IMR-90 (cell line): Measurements from ENCODE around the gene ALOX15B. TPM values are rescaled to one million over a fixed set of nuclear protein-coding genes. Genes with fewer than 3 reads are reported as not detected.

ENCODE experiments used
- ATAC-seq: fragments of 200-7000 bp; cut with Tn5 transposase; 2 replicates; pipeline ENCODE4 v1.9.1; 2020; ENCODE audit warnings: low read depth, mild to moderate bottlenecking, moderate library complexity
- BruUV-seq: library from RNA; stranded (reverse); fragments of 400-500 nt; replicated peaks from 2 replicates; lab custom pipeline; 2021; lab: Mats Ljungman, UMichigan
- CTCF ChIA-PET: fragments of 300-600 bp; formaldehyde crosslinking; extraction: SDS; loops from one replicate; lab custom pipeline; 2021; ENCODE audit warnings: antibody characterized with exemption; lab: Yijun Ruan, JAX
- POLR2A ChIA-PET: fragments of 300-600 bp; sonication (Branson Sonifier 250); formaldehyde crosslinking; loops from one replicate; lab custom pipeline; 2022; ENCODE audit warnings: antibody characterized with exemption; ENCODE audit not compliant: unreplicated experiment; lab: Charles Lee
- DNase-seq: peaks from one replicate; pipeline ENCODE4 v3.0.0; 2013
- H2AFZ ChIP-seq: replicated peaks from 2 replicates; pipeline ENCODE3; 2013; ENCODE audit warnings: low read length, mild to moderate bottlenecking; ENCODE audit not compliant: poor library complexity
- H2AK5ac ChIP-seq: 2 replicates; pipeline ENCODE4 v1.6.1; 2013; ENCODE audit warnings: low read depth, low read length, inconsistent platforms
- H2AK9ac ChIP-seq: replicated peaks from 2 replicates; pipeline ENCODE3; 2013; ENCODE audit warnings: mild to moderate bottlenecking, low read depth, low read length, moderate library complexity; ENCODE audit not compliant: poor library complexity
- H2BK120ac ChIP-seq: 2 replicates; pipeline ENCODE4 v1.6.1; 2013; ENCODE audit warnings: low read depth, low read length, inconsistent platforms
- H2BK15ac ChIP-seq: 3 replicates; pipeline ENCODE4 v1.6.1; 2013; ENCODE audit warnings: low read depth, low read length, inconsistent platforms
- H2BK20ac ChIP-seq: 2 replicates; pipeline ENCODE4 v1.6.1; 2013; ENCODE audit warnings: low read depth, mild to moderate bottlenecking, inconsistent platforms, low read length, moderate library complexity
- H2BK5ac ChIP-seq: 2 replicates; pipeline ENCODE4 v1.6.1; 2013; ENCODE audit warnings: mild to moderate bottlenecking, low read depth, low read length, inconsistent platforms; ENCODE audit not compliant: poor library complexity, severe bottlenecking
- H3K14ac ChIP-seq: replicated peaks from 2 replicates; pipeline ENCODE4 v1.6.1; 2013; ENCODE audit warnings: low read depth, low read length, inconsistent platforms
- H3K18ac ChIP-seq: 2 replicates; pipeline ENCODE4 v1.6.1; 2013; ENCODE audit warnings: low read depth, low read length, control low read depth
- H3K23ac ChIP-seq: 2 replicates; pipeline ENCODE4 v1.6.1; 2013; ENCODE audit warnings: low read depth, low read length, inconsistent platforms
- H3K27ac ChIP-seq: 2 replicates; pipeline ENCODE4 v1.5.1; 2013; ENCODE audit warnings: mild to moderate bottlenecking, control low read depth, low read length; ENCODE audit not compliant: insufficient read depth
- H3K27me3 ChIP-seq: 2 replicates; pipeline ENCODE4 v1.6.1; 2013; ENCODE audit warnings: low read length; ENCODE audit not compliant: control insufficient read depth, insufficient read depth
- H3K36me3 ChIP-seq: 2 replicates; pipeline ENCODE4 v1.6.1; 2013; ENCODE audit warnings: low read length, mixed read lengths; ENCODE audit not compliant: control insufficient read depth, insufficient read depth
- H3K4ac ChIP-seq: 2 replicates; pipeline ENCODE4 v1.6.1; 2013; ENCODE audit warnings: low read depth, low read length, inconsistent platforms
- H3K4me1 ChIP-seq: 2 replicates; pipeline ENCODE4 v1.6.1; 2013; ENCODE audit warnings: low read length, mixed read lengths; ENCODE audit not compliant: control insufficient read depth, insufficient read depth
- H3K4me2 ChIP-seq: 2 replicates; pipeline ENCODE4 v1.6.1; 2013; ENCODE audit warnings: low read depth, mild to moderate bottlenecking, control low read depth, low read length, moderate library complexity
- H3K4me3 ChIP-seq: 2 replicates; pipeline ENCODE4 v1.5.1; 2013; ENCODE audit warnings: low read depth, mild to moderate bottlenecking, control low read depth, low read length, moderate library complexity; ENCODE audit not compliant: insufficient read depth
- H3K56ac ChIP-seq: 2 replicates; pipeline ENCODE4 v1.6.1; 2013; ENCODE audit warnings: low read length, inconsistent platforms; ENCODE audit not compliant: insufficient read depth; ENCODE audit errors: extremely low read depth
- H3K79me1 ChIP-seq, 2 experiments: 2 replicates each; pipeline ENCODE4 v1.6.1; 2013; ENCODE audit warnings: low read length in 2 of 2, inconsistent platforms in 1 of 2, low read depth in 1 of 2
- H3K9ac ChIP-seq: 2 replicates; pipeline ENCODE4 v1.6.1; 2013; ENCODE audit warnings: low read depth, low read length, control low read depth
- H3K9me1 ChIP-seq: 2 replicates; pipeline ENCODE4 v1.6.1; 2013; ENCODE audit warnings: low read length, inconsistent platforms; ENCODE audit not compliant: insufficient read depth
- H3K9me3 ChIP-seq: 2 replicates; pipeline ENCODE4 v1.6.1; 2013; ENCODE audit warnings: low read length; ENCODE audit not compliant: control insufficient read depth, insufficient read depth
- H4K20me1 ChIP-seq: 2 replicates; pipeline ENCODE4 v1.6.1; 2013; ENCODE audit warnings: low read length, inconsistent platforms; ENCODE audit not compliant: insufficient read depth
- H4K5ac ChIP-seq: 2 replicates; pipeline ENCODE4 v1.6.1; 2013; ENCODE audit warnings: mild to moderate bottlenecking, low read depth, low read length, control low read depth
- H4K8ac ChIP-seq, 2 experiments: 2 replicates each; pipeline ENCODE4 v1.6.1; 2013; ENCODE audit warnings: low read depth in 2 of 2, low read length in 2 of 2, control low read depth in 1 of 2, inconsistent platforms in 1 of 2
- H4K91ac ChIP-seq: 2 replicates; pipeline ENCODE4 v1.6.1; 2013; ENCODE audit warnings: low read depth, low read length, inconsistent platforms; ENCODE audit not compliant: insufficient read depth
- BHLHE40 ChIP-seq: fragments of 150-350 bp; IDR thresholded peaks from 2 replicates; pipeline ENCODE4 v1.6.1; 2016; ENCODE audit warnings: mild to moderate bottlenecking, low read depth, low read length
- CEBPB ChIP-seq: IDR thresholded peaks from 2 replicates; pipeline ENCODE4 v1.6.1; 2012; ENCODE audit warnings: low read depth, low read length, improper control_type of control experiment
- CHD1 ChIP-seq: IDR thresholded peaks from 2 replicates; pipeline ENCODE4 v1.6.1; 2012; ENCODE audit warnings: low read depth, low read length, improper control_type of control experiment
- CTCF ChIP-seq: conservative IDR thresholded peaks from 2 replicates; pipeline ENCODE4 v1.5.1; 2012; ENCODE audit warnings: mild to moderate bottlenecking, low read depth, low read length, improper control_type of control experiment
- ELK1 ChIP-seq: fragments of 150-350 bp; IDR thresholded peaks from 2 replicates; pipeline ENCODE4 v1.6.1; 2016; ENCODE audit warnings: low read depth, mild to moderate bottlenecking, low read length, moderate library complexity, borderline replicate concordance
- FOS ChIP-seq: fragments of 150-350 bp; IDR thresholded peaks from 2 replicates; pipeline ENCODE4 v1.6.1; 2016; ENCODE audit warnings: low read depth, low read length
- MAFK ChIP-seq: IDR thresholded peaks from 2 replicates; pipeline ENCODE4 v1.6.1; 2012; ENCODE audit warnings: low read depth, low read length, improper control_type of control experiment
- MAZ ChIP-seq: IDR thresholded peaks from 2 replicates; pipeline ENCODE4 v1.6.1; 2012; ENCODE audit warnings: low read depth, mild to moderate bottlenecking, low read length, improper control_type of control experiment, moderate library complexity, borderline replicate concordance
- MXI1 ChIP-seq: IDR thresholded peaks from 2 replicates; pipeline ENCODE4 v1.6.1; 2012; ENCODE audit warnings: low read depth, mild to moderate bottlenecking, low read length, moderate library complexity, borderline replicate concordance
- NFE2L2 ChIP-seq: fragments of 150-350 bp; IDR thresholded peaks from 2 replicates; pipeline ENCODE4 v1.6.1; 2016; ENCODE audit warnings: low read depth, mild to moderate bottlenecking, low read length
- POLR2A ChIP-seq: IDR thresholded peaks from 2 replicates; pipeline ENCODE4 v1.6.1; 2012; ENCODE audit warnings: mild to moderate bottlenecking, low read depth, low read length
- RAD21 ChIP-seq: IDR thresholded peaks from 2 replicates; pipeline ENCODE4 v1.6.1; 2012; ENCODE audit warnings: low read length, improper control_type of control experiment
- RFX5 ChIP-seq: IDR thresholded peaks from 2 replicates; pipeline ENCODE4 v1.8.0; 2012; ENCODE audit warnings: low read depth, mild to moderate bottlenecking, low read length, moderate library complexity
- SMC3 ChIP-seq: fragments of 150-350 bp; IDR thresholded peaks from 2 replicates; pipeline ENCODE4 v1.6.1; 2016; ENCODE audit warnings: low read depth, mild to moderate bottlenecking, antibody characterized with exemption, low read length, moderate library complexity
- WGBS, 2 experiments: methylation state at CpG; one replicate each; pipeline versions ENCODE4 v1.1.5 to v1.1.7; 2013; ENCODE audit warnings: missing lambda C conversion rate in 2 of 2; ENCODE audit not compliant: insufficient read length in 1 of 2; ENCODE audit errors: extremely low coverage in 2 of 2; 5-methylcytosine and 5-hydroxymethylcytosine counted together
- dilution Hi-C: fragments of 300-500 bp; cut with HindIII; formaldehyde crosslinking; loops from one replicate; pipeline ENCODE4 v1.14.3; 2018; ENCODE audit warnings: low sequenced_read_pairs; ENCODE audit not compliant: unreplicated experiment
- in situ Hi-C: fragments of 300-500 bp; cut with MboI; formaldehyde crosslinking; loops from 3 replicates; pipeline ENCODE4 v1.14.3; 2019; ENCODE audit warnings: low sequenced_read_pairs, inconsistent platforms, mixed read lengths
- intact Hi-C: fragments of 100-400 bp; cut with micrococcal nuclease; formaldehyde crosslinking; loops from 2 replicates; pipeline ENCODE4 v1.10.0; 2022
- polyA plus RNA-seq, 3 experiments: library from polyadenylated mRNA; depleted of rRNA; stranded (reverse); fragments of >200 nt; gene quantifications; 2 replicates each; pipeline ENCODE4 v1.2.3, GENCODE V29; 2012; ENCODE audit warnings: low replicate concordance in 1 of 3
- total RNA-seq: library from RNA; depleted of rRNA; stranded (reverse); fragments of >200 nt; gene quantifications from 2 replicates; pipeline ENCODE4 v1.2.3, GENCODE V29; 2012
- TF ChIP-seq, protein P1 (sequence below): fragments of 150-350 bp; IDR thresholded peaks from 2 replicates; pipeline ENCODE4 v1.6.1; 2017; ENCODE audit warnings: mild to moderate bottlenecking, antibody characterized with exemption, low read length, low read depth

The ALOX15B gene
- total and polyA plus RNA-seq, 2 of the 4 experiments (the other 2 are of a cell fraction) = not detected

DNA sequence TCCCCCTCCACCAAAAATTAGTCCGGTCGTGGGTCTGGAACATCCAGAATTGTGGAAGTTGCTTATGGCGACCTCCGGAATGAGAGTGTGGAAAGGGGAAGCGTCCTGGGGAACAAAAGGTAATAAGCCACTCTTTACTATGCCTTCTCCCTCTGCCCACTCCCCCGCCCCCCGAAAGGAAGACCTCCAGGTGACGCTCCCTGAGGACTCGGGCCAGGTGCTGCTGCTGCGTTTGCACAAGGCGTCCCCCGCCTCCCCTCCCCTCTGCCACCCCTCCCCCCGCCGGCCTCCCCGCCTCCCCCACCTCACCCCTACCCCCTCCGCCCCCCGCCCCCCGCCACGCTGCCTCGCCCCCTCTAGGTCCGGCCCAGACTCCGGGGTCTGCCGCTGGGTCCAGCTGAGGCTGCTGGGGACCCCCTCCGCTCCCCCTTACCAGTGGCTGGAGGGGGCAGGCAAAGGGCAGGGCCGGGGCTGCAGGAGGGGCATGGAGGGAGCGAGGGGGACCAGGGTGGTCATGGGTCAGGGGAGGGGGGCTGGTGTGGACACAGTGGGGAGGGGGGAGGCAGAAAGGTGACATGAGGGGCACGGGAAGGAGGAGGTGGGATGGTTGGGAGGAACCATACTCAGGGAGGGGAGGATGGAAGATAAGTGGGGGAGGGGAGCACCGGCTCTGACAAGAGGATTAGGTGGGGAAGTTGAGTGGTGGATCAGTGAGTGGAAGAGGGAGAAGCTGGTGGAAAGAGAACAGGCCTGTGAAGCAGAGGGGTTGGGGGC, 25.1 kb downstream of the ALOX15B start:
- in situ Hi-C loops (no loop called here), intact Hi-C loops (loop anchor here (5.0 to 10.0 kb wide), 2 partner anchors 158 to 721 kb away; no protein-coding TSS in a partner anchor), dilution Hi-C loops (no loop called here)
- no peak overlapping the region for H3K9ac ChIP-seq
- H2BK5ac ChIP-seq = no peak overlapping the region
- H2AK9ac ChIP-seq = no peak overlapping the region
- H3K4me1 ChIP-seq = no peaks in the 10 kb centered on the region
- H3K79me1 ChIP-seq = no peaks in the 10 kb centered on the region
- H3K18ac ChIP-seq = no peak overlapping the region
- peaks cover 5% of the 10 kb centered on the region; the same call in 1 of the 2 replicates for H4K20me1 ChIP-seq
- BruUV-seq = no TSS peak
- no peak overlapping the region for H3K14ac ChIP-seq
- H3K4me3 ChIP-seq = no peak overlapping the region
- no peak overlapping the region for H3K56ac ChIP-seq
- H4K91ac ChIP-seq = no peak overlapping the region
- peaks cover 79% of the 10 kb centered on the region for H3K27me3 ChIP-seq
- POLR2A ChIA-PET = no interaction called here
- no peak overlapping the region for H2BK120ac ChIP-seq
- no peaks in the 10 kb centered on the region for H3K9me1 ChIP-seq
- H3K4me2 ChIP-seq = no peak overlapping the region
- no peak overlapping the region for H2AK5ac ChIP-seq
- no peak overlapping the region for H3K4ac ChIP-seq
- H2BK20ac ChIP-seq = no peak overlapping the region
- H3K23ac ChIP-seq = no peak overlapping the region
- DNase-seq = no peak
- no peak overlapping the region for H2BK15ac ChIP-seq
- CTCF ChIA-PET = interaction anchor here (4.9 kb wide), 1 partner anchor 55 kb away, joined by 25 read pairs; the partner anchor contains the start of gene ALOXE3
- no peak overlapping the region for H4K8ac ChIP-seq
- H2AFZ ChIP-seq = no peak overlapping the region
- no peak for ATAC-seq
- H4K5ac ChIP-seq = no peak overlapping the region
- 0% methylated on average over 1 of the region's 28 CpGs; no CpG with 5 or more reads in 1 of the 2 experiments for WGBS, 2 experiments
- no peaks in the 10 kb centered on the region for H3K9me3 ChIP-seq
- no peak overlapping the region for H3K27ac ChIP-seq
- H3K36me3 ChIP-seq = no peaks in the 10 kb centered on the region
- TF ChIP-seq, protein P1, sequence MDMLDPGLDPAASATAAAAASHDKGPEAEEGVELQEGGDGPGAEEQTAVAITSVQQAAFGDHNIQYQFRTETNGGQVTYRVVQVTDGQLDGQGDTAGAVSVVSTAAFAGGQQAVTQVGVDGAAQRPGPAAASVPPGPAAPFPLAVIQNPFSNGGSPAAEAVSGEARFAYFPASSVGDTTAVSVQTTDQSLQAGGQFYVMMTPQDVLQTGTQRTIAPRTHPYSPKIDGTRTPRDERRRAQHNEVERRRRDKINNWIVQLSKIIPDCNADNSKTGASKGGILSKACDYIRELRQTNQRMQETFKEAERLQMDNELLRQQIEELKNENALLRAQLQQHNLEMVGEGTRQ = no peak
- TF ChIP-seq MAFK (no peak), MXI1 (no peak), CEBPB (no peak), CTCF (no peak), POLR2A (no peak), NFE2L2 (no peak), BHLHE40 (no peak), FOS (no peak), RFX5 (no peak), SMC3 (no peak), ELK1 (no peak), MAZ (no peak), RAD21 (no peak), CHD1 (no peak)
